ENCODE measurements around the gene EPHA10.

Gene EPHA10

GRCh38 chr1:37732111-37732780 is 32.7 kb downstream of the EPHA10 start:
- no peak for DNase-seq

GRCh38 chr1:37731312-37732019 is 33.5 kb downstream of the EPHA10 start:
- DNase-seq: no peak

GRCh38 chr1:37730376-37730775 is 34.5 kb downstream of the EPHA10 start:
- DNase-seq: no peak

- no peak for DNase-seq
Observed at GRCh38 chr1:37728416-37728815, 36.5 kb downstream of the EPHA10 start.

- DNase-seq: no peak
Observed at GRCh38 chr1:37726751-37727585, 38.0 kb downstream of the EPHA10 start.

GRCh38 chr1:37725851-37726613 is 38.9 kb downstream of the EPHA10 start:
- no peak for DNase-seq

GRCh38 chr1:37724575-37724974 is 40.3 kb downstream of the EPHA10 start:
- no peak for DNase-seq

GRCh38 chr1:37723390-37724078 is 41.4 kb downstream of the EPHA10 start:
- no peak for DNase-seq

GRCh38 chr1:37723072-37723389 is 41.9 kb downstream of the EPHA10 start:
- DNase-seq: no peak

- DNase-seq: no peak
Observed at GRCh38 chr1:37722181-37723071, 42.5 kb downstream of the EPHA10 start.

GRCh38 chr1:37721565-37721964 is 43.4 kb downstream of the EPHA10 start:
- no peak for DNase-seq

- no peak for DNase-seq
Observed at GRCh38 chr1:37720231-37721130, 44.4 kb downstream of the EPHA10 start.

GRCh38 chr1:37719572-37720195 is 45.2 kb downstream of the EPHA10 start:
- no peak for DNase-seq

GRCh38 chr1:37718901-37719571 is 45.9 kb downstream of the EPHA10 start:
- DNase-seq: no peak

- no peak for DNase-seq
Observed at GRCh38 chr1:37718181-37718900, 46.6 kb downstream of the EPHA10 start.

- DNase-seq: no peak
Observed at GRCh38 chr1:37717631-37718030, 47.3 kb downstream of the EPHA10 start.

- DNase-seq: no peak
Observed at GRCh38 chr1:37716321-37716720, 48.6 kb downstream of the EPHA10 start.

GRCh38 chr1:37714689-37715088 is 50.2 kb downstream of the EPHA10 start:
- no peak for DNase-seq

GRCh38 chr1:37714226-37714625 is 50.7 kb downstream of the EPHA10 start:
- no peak for DNase-seq
